LoVo (cell line): Measurements from ENCODE around the gene DEGS2.

ENCODE experiments used
- DNase-seq: peaks from one replicate; pipeline ENCODE4 v3.0.0-alpha.2; 2016; ENCODE audit warnings: low spot score

DEGS2 gene

DNA sequence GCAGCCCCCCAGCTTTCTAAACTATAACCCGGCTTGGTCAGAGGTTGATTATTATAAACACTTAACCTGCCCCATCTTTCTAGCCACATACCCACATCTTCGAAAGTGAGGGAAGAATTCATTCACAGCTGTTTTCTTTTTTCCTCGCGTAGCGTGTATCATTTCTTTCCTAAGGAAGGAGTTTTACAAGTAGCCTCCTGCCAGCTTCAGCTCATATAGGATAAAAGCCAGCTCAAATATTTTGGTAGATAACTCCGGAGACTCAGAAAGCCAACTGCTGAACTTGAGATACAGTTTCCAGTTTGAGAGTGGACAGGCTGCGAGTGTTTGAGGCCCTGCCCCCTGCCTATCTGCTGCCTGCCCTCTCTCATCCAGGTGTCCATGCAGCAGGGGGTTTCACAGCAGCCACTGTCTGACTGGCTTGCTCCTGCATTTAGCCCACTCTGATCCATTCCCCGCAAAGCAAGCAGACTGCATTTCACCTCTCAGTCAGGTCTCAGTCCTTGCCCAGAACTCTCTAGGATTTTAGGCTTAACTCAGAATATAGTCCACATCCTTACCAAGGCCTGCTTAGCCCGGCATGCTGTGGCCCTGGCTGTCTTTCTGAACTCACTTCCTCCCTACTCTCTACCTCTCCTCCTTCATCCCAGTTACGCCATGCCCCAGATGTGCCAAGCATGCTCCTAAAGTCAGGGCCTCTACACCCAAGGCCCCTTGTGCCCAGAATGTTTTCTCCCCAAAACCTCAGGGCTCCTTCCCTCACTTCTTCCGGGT is 47.3 kb downstream of the DEGS2 start:
- no peak for DNase-seq

GRCh38 chr14:100110816-100111215 is 48.6 kb downstream of the DEGS2 start:
- no peak for DNase-seq

DNA sequence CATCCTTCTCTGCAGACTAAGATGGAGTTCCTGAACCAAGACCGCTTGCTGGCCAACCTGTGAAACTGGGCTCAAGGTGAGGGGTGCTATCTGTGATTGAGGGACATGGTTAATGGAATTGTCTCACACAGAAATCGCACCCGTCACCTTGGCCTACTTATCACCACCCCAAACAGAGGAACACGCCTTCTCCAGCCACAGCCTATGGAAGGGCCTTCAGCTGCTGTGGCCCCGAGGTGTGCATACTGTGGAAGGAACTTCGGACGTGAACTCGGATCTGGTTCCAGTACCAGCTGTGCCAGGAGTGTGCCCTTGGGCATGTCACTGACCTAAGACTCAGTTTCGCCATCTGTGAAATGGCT is 49.9 kb downstream of the DEGS2 start:
- no peak for DNase-seq

DNA sequence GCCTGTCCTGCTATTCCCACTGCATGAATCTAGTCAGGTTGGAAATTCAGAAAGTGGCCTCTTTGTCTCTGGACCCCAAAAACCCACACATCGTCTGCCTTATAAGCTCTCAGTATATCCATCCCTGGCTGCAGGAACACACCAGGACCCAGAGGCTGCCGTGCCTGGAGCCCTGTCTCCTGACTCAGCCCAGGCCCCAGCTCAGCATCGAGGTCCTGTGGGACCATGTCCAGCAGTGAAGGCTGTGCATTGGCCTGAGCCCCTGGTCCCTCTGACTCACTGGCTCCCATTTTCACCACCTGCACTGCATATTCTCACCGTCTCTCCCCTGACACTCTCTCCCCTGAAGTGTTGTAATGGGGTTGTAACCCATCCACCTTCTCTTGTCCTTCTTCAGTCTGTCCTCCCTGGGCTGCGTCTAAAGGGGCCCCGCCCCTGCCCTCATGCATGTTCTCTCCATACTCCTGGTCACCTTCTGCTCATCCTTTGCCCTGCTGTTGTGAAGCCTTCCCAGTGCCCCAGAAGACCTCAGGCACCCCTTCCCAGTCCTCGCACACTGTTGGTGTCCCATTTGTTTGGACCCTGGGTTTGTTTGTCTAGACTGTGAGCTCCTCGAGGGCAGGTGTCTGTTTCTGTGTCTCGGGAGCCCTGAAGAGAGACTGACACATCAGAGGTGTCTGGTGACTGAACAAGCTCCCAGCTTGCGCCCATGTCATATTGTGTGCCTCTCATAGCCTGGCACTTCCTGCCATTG is 50.4 kb downstream of the DEGS2 start:
- DNase-seq: no peak

DNA sequence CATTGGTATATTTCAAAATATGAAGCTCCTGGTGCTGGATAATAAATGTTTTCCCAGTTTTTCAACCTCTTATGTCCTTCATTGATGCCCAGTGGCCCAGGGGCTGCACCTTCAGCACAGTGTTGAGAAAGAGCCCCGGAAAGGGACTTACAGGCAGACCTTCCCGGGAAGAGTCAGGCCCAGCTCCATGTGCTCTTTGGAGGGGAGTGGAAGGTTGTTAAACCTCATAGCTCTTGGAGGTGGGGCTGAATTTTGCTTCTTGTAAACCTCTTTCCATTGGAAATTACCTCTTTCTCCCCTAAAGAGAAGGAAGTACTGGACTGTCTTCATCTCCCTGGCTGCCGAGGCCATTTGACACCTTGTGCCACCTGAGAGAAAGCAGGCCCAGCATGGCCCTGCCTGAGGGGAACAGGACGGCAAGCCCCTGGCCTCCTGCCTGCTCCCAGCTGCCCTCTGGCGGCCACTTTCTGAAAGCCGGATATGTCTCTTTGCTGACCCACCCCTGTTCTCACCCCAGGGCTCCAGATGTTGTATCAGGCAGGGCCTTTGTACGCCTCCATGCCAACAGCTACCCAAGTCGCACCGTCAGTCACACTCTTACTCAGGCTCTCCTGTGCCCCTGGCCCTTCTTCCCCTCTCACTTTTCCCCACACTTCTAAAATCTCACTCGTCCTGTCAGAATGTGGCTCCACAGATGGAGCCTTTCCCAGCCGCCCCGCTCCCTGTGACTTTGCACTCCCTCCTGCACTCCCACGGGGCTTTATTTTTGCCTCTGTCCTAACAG is 51.2 kb downstream of the DEGS2 start:
- DNase-seq: peak; percentile 62

DNA sequence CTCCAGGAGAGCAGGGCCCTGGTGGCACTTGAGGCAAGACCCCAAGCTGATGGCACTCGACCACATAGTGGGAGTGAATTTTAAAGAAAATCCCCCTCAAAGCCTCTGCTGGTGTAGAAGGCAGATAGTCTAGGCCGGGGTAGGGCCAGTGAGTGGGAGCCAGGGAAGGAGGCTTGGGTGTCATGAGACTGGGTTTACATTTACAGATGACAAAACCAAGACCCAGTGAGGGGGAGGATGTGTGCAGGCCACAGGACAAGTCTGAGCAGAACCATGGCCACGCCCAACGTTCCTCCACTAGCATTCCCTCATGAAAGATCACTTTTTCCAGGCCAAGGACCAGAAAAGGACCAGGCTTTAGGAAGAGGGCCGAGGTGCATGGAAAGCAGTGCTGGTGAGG is 52.2 kb downstream of the DEGS2 start:
- no peak for DNase-seq

GRCh38 chr14:100106250-100107112 is 53.0 kb downstream of the DEGS2 start:
- no peak for DNase-seq

DNA sequence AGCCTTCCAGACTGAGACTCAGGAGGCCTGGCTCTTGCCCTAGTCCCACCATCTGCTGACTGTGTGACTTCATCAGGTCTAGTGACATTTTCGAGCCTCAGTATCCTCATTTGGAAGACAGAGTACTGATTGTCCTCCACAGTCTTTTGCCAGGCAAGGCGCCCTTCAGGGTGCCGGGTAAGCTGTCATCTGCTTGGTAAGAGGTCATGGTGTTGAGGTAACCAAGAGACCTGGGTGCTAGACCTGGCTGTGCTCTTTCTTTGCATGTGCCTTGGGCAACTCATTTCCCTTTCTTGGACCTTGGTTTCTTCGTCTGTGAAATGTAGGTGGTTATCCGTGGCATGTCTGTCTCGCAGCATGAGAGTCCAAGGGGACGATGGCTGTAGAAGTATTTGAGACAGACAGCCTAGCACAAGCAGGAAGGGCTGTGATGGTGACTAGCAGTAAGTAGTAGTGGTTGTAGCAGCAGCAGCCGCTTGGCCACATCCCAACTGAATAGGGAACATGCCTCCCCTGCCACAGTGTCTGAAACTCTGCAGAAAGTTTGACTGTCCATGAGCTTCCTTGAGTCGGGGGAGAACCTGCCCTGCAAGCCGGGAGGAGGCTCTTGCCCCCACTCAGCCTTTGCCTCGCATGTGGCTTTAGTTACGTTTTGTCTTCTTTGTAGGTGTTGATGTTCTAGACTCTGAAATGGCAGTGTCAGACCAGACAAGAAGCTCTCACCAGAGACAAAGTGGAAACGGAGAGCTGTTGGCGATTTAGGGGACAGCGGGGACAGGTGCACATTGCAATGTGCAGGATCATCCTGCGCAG is 53.9 kb downstream of the DEGS2 start:
- no peak for DNase-seq

- peak; percentile 33 for DNase-seq
These were observed 54.7 kb downstream of the DEGS2 start for GRCh38 chr14:100104523-100105300.

DNA sequence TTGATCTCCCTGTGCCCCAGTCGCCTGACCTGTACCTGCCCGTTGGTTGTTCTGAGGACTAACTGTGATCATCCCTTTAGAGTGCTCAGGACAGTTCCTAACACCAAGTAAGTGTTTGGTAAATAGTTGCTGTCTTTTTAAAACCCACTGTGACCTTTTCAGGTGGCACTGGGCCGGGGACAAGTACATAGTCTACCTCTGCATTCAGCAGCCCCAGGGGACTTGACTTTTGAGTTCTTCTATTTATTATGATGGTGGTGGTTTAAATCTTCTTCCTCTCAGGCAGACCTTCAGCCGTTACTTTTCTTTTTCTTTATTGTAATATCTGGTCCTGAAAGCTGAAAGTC is 55.5 kb downstream of the DEGS2 start:
- no peak for DNase-seq

GRCh38 chr14:100103250-100104005 is 56.0 kb downstream of the DEGS2 start:
- DNase-seq: no peak

GRCh38 chr14:100102156-100102785 is 57.2 kb downstream of the DEGS2 start:
- DNase-seq: no peak

DNA sequence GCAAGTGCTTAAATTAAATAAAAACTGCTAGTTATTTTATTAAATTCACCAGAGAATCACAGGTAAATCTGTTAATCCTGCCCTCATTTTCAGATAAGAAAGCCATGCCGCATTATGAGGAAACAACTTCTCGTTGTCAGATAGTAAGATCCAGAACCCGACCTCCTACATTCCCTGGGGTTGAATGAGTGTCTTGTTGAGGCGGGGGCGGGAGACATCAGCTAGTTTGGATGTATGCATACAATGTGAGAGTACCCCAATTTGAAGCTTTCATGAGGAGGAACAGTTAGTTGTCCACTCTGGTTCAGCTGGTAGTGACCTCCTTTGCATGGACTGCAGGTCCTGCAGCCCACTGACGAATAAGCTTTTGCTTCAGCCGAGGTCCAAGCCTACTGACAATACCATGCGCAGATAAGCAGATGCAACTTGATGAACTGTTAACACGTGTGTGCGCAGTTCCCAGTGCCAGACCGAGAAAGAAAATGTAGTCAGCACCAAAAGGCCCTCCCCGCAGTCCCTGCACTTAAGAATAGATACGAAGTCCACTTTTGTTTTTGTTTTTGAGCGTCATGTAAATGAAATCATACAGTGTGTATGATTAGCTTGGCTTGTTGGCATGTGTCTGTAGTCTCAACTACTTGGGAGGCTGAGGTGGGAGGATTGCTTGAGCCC is 59.3 kb downstream of the DEGS2 start:
- DNase-seq: no peak

GRCh38 chr14:100098171-100098570 is 61.3 kb downstream of the DEGS2 start:
- DNase-seq: no peak

DNA sequence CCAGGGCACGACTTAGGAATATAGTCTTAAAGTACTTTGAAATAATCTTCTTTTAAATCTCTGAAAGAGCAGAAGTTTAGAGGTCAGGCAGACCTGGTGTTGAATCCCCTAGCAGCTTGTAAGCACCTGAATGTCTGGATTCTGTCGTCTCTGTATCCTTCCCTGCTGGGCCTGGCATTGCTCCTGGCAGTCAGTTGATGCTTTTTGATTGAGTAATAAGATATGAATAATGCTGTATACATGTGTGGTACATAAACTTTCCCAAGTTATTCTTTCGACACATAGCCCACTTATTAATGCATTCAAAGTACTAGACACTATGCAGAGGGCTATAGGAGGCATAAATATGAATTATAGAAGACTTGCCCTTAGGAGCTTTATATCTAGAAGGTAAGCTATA is 62.8 kb downstream of the DEGS2 start:
- no peak for DNase-seq
